ENCODE results near the gene IFRD2. TPM values are rescaled to one million over a fixed set of nuclear protein-coding genes. Genes with fewer than 3 reads are reported as not detected.
"Not testable (repeated sequence)": the region's sequence is repeated elsewhere in the genome, so short reads cannot be mapped to it uniquely, and the experiment has no call there.

Gene IFRD2
- total RNA-seq, 1 experiment from 2014 or later: 50.4 TPM

DNA sequence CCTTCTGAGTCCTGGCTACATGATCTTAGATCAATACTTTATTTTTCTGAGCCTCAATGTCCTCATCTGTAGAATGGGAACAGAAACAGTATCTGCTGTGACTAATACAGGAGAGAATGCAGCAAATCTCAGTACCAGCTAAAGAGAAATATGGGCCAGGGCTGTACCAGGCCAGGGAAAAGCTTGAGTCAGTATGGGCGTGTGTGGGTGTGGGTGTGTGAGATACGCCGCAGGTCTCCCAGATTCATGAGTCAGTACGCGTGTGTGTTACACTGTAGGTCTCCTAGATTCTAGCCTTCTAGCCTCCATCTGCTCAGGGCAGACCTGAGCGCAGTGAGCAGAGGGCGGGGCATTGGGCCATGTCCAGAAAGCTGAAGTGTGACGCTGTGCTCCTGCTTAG, 41.0 kb downstream of the IFRD2 start:
- DNase-seq (ENCODE audit: low read depth): no peak

DNA sequence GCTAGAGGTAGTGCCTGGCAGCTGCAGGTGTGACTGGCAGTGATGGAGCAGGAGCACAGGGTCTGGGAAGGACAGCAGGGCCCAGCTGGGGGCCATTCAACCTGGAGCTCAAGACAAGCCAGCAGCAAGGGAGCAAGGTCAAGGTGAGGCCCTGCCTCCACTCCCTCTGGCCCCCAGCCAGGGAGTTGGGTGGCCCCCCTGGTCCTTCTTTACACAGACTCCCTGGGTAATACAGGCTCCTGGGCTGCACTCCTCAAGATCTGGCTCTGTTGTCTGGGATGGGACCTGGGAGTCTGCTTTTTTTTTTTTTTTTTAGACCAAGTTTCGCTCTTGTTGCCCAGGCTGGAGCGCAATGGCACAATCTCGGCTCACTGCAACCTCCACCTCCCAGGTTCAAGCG, 41.7 kb downstream of the IFRD2 start:
- DNase-seq (ENCODE audit: low read depth): no peak

DNA sequence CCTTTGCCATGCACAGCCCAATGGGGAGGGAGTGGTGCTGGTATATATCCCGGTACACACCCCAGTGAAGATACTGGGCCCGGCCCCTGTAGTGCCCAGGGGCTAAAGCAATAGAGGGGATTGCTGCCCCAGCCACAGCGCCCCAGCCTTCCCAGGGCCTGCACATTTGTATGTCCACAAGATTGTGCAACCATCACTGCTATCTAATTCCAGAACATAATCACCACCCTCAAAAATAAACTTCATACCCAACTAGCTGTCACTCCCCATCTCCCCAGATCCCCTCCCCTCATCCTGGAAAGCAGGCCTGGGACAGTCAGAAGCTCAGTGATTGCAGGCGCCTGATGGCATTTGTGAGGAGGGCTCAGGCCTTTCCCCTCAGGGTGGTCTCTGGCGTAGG, 42.8 kb downstream of the IFRD2 start:
- DNase-seq (ENCODE audit: low read depth): no peak

DNA sequence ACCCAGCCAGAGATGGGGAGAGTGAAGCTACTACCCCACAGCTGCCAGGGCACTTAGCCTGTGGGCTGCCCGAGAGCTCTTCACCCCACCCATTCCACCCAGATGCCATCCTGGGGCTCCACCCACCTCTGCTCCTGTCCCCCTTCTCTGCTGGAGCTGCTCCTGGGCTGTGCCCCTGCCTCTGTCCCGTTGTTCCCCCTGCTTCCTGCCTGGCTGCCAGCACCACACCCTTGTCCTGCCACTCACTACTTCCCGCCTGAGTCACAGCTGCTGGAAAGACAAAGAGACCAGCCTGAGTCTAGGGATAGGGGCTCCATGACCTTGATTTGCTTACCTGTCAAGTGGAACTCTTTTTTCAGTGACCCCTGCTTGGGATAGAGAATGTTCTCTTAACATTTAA, 43.8 kb downstream of the IFRD2 start:
- no peak for DNase-seq (ENCODE audit: low read depth)

DNA sequence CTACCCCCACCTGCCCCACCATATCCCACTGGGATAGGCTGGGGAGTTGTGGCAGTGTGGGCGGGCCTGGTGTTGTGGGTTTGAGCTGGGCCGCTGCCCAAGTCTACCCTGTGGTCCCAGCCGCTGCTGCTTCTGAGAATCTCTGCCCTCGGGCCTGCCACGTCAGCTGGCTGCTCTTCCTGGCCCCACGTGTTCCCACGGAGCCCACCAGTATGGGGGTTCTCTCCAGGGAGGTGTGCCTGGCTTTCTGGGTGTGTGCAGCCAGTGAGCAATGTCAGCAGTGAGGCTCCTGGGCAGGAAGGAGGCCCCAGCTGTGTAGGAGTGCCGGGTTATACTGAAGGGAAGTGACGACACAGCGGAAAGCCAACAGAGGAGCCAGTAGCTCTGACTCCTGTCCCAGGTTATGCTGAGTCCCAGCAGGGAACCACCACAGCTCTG, 45.7 kb downstream of the IFRD2 start:
- peak; percentile 97 for DNase-seq (ENCODE audit: low read depth)

DNA sequence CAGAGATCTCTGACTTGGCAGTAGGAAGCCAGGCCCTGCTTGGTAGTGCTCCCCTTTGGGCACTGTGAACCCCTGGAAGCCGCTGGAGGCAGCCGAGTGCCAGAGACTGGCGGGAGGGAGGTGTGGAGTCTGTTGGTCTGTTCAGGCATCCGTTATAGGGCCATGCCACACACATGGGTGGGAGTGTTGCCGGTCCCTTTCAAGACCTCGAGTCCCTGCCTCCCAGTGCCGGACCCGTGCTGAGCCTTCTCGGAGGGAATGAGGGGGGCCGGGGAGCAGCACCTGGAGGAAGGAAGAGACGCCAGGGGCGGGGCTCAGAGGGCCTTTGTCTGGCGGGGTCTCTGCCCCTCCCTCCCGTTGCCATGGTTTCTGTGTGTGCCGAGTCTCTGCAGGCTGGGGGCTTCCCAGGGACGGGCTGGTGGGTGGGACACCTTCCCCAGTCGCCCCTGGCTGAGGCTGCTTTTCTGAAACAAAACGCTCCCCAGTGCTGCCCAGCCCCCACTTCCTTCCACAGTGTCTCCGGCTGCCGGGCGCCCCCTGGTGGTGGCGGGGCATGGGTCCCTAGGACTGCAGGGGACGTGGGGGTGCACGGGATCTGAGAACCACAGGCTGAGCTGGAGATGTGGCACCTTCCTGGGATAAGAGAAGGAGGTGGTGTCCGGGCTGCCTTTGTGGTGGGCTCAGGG, 46.3 kb downstream of the IFRD2 start:
- peak; percentile 66 for DNase-seq (ENCODE audit: low read depth)

DNA sequence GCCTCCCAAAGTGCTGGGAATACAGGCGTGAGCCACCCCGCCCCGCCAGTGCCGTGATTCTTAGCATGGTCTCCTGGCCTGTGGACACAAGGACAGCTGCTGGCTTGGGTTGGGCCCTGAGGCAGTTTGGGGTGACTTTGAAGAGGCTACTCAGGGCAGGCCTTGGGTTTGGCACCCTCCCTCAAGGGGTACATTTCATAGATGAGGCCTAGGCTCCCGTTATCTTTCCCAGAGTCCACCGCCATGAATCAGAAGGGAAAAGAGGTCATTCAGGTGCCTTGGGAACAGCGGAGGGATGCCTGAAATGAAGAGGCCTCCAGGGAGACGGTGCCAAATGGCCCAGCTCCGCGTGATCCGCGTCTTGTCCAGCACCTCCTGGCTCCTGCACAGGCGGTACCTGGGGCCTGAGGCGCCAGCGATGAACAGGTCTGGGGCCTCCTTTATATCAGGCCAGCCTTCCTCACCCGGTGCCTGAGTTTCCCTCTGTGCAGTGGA, 46.9 kb downstream of the IFRD2 start:
- peak; percentile 59 for DNase-seq (ENCODE audit: low read depth)

DNA sequence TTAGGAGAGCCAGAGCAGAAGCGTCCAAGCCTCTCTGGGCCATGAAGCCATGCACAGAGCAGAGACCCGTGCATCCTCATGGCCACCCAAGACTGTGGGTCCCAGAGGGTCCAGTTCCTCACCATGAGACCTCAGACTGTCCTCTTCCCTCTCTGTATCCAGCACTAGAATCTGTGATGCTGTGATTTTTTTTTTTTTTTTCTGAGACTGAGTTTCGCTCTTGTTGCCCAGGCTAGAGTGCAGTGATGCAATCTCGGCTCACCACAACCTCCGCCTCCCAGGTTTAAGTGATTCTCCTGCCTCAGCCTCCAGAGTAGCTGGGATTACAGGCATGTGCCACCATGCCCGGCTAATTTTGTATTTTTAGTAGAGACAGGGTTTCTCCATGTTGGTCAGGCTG, 47.4 kb downstream of the IFRD2 start:
- DNase-seq (ENCODE audit: low read depth): not testable (repeated sequence)

DNA sequence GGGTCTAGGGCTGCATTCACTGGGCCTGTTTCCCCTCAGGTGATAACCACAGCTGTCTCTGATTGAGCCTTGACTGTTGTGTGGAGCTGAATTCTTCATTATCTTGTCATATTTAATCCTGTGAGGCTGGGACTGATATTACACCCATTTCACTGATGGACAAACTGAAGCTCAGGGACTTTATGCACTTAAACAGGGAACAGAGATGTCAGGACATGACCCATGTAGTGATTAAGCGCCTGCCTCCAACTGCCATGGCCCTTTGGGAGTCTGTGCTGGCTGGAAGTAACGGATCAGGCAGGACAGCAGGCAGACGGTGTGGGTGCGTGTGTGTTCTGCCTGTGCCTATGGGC, 48.7 kb downstream of the IFRD2 start:
- DNase-seq (ENCODE audit: low read depth): no peak

DNA sequence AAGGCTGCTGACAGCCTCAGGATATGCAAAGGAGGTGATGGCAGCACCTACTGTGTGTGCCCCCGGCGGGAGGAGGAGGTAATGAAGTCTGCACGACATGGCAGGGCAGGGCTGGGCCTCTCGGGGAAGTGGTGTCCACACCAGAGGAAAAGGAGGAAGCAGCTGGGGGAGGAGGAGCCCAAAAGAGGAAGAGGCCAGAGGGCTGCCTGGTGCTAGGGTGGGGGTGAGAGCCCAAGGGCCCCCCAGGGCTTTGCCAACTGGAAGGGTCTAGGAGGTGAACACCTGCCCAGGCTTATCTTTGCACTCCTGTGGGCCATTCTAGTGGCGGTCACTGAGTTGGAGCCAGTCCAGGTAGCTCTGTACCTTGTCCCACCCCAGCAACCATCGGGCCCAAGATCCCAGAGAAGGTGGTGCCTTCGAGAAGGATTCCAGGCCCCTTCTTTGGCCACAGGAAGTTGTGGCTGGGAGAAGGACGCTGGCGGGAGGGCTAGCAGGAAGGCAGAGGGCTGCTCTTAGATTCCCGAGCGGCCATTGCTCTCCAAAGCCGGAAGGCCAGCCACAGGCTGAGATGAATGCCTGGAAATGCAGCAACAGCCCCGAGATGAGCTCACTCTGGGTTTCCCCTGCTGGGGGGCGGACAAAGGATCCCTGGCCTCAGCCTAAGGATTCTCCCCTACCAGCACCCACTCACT, 49.2 kb downstream of the IFRD2 start:
- peak; percentile 56 for DNase-seq (ENCODE audit: low read depth)

DNA sequence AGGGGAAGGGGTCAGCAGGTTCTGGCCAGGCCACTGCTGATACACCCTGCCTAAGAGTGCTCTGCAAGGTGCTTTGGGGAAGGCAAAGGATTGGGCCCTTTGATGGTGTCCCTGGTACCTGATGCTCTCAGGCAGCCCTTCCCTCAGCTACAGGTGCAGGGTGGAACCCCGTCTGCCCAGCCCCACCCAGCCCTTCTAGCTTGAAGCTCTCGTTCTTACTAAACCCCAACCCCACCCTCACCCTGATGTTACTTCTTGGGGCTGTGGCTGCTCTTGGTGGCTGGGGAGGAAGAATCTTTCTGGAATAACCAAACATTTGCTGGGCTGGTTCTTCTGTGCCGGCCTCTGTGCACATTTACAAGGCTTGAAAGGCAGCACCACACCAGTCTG, 49.9 kb downstream of the IFRD2 start:
- no peak for DNase-seq (ENCODE audit: low read depth)

DNA sequence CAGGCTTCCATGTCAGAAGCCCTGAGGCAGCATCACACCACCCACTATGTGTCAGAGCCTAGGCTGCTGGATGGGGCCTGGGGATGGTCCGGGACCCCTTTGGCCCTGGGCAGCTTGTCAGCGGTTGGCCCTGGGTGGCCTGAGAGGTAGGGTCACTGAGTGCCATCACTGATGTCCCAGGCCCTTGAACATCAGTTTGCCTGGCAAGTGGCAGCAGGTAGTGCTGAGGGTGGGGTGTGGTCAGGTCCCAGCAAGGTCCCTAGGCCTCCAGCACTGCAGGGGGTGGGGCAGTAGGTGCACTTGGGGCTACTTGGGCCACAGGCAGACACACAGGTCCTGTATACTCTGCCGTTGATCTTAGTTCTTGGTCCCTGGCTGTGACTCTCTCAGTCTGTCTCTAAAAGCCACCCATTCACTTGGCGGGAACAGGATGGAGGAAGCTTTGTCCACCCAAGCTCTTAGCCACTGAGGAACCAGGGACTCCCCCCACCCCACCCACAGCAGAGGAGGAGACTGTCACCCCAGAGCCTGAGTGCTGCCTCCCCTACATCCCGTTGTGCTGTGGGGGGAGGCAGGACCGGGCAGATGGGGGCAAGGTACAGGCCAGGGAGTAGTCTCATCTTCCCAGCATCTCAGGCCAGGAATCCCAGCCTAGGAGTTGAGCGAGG, 50.4 kb downstream of the IFRD2 start:
- DNase-seq (ENCODE audit: low read depth): no peak

DNA sequence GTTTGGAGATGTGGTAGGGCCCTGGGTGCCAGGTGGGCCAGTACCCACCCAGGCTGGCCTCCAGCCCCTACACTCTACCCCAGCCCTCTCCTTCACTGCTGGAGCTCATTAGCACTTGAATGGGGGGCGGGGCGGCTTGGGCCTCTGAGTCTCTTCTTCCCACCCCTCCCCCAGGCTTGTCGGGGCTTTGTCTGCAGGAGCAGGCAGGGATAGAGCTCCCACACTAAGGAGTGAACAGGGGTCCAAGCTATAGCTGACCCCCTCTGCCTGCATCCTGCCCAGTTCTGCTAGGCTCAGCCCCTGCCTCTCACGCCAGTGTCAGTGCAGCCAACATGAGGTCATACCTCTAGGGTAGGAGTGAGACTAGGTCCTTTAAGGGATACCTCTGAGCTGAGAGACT, 51.1 kb downstream of the IFRD2 start:
- DNase-seq (ENCODE audit: low read depth): no peak

DNA sequence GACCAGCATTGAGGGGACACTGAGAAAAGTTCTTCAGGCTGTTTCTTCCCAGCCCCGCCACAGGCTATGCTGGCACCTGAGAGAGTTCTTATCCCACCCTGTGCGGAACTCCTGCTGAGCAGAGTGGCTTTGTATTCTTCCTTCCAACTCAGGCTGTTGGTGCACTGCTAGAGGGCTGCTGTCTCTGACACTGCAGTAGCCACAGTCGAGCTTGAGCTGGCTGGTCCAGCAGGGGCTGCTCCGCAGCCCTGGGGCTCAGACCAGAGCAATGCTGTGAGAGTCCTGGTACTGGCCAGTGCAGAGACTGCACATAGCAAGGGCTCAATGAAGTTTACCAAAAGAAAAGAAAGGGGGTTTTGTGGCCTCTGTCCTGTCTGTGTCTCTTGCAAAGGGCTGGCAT, 52.6 kb downstream of the IFRD2 start:
- no peak for DNase-seq (ENCODE audit: low read depth)

DNA sequence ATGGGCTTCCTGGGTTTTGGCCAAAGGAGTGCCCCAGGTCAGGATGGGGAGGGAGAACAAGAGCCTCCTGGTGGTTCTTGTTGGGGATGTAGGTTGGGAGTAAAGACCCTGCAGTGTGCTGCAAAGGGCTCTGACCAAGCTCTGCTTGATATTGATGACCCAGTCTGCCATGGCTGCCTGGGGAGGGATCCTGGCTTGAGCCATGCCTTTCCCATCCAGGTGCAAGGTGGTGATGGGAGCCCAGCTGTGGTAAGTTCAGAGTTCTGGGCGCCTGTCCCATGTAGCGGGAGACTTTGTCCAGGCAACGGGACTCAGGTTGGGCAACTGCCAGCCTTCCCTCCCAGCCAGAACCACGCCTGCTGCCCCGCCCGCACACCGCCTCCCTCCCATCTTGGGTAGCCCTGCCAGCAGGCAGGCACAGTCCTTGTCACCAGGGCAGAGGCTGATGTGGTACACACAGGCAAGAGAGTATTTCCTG, 53.6 kb downstream of the IFRD2 start:
- peak; percentile 52 for DNase-seq (ENCODE audit: low read depth)

DNA sequence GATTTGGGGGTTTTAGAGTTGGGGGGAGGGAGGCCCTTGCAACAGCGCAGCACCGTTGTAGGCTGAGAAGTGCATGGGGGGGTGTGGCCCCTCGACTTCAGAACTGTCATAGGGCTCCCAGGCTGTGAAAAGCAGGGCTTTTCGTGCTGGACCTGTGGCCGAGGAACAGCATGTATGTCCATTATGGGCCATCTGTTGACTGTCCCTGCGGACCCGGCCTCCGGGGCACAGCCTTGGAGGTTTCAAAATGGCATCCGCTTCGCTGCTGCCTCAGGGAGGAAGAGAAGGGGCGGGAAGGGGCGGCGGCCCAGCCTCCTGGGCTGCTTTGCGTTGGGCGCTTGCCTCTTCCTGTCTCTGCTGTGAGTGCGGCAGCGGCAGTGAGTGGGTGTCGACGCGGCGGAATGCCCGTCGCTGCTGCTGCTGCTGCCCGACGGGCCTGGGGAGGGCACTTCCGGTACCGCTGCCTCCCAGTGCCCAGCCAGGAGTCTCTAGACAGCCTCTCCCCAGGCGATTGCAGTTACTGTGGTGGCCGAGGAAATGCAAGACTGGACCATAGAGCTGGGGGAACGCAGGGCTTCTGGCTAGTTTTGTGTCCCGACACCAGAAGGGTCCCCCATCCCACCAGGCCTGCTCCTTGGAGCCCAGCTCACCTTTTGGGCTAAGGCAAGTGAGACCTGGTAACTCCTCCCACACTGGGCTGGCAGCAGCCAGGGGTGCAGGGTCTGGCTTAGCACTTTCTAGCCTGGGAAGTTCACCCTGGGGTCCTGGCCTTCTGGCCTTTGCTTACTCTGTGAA, 54.3 kb downstream of the IFRD2 start:
- DNase-seq (ENCODE audit: low read depth): peak; percentile 86

Other genes with a start within 250 kb of the IFRD2 start
- 18.0 and 37.1 TPM in 2 replicates for gene RBM5, start 203.5 kb downstream of the IFRD2 start, total RNA-seq (2014; rRNA removed; shearing (Covaris generic))
- 3.7 and 6.6 TPM in 2 replicates for gene SEMA3F, start 137.1 kb downstream of the IFRD2 start, total RNA-seq (2014; rRNA removed; shearing (Covaris generic))
- gene GNAT1, start 100.8 kb downstream of the IFRD2 start, total RNA-seq (2014; rRNA removed; shearing (Covaris generic)): not detected in 2 replicates
- gene SLC38A3, start 87.2 kb downstream of the IFRD2 start, total RNA-seq (2014; rRNA removed; shearing (Covaris generic)): 0.89 and 0.96 TPM in 2 replicates
- gene GNAI2, start 56.2 kb downstream of the IFRD2 start, total RNA-seq (2014; rRNA removed; shearing (Covaris generic)): 232 and 259 TPM in 2 replicates
- gene SEMA3B, start 23.3 kb downstream of the IFRD2 start, total RNA-seq (2014; rRNA removed; shearing (Covaris generic)): 12.0 and 22.5 TPM in 2 replicates
- gene LSMEM2, start 13.3 kb downstream of the IFRD2 start, total RNA-seq (2014; rRNA removed; shearing (Covaris generic)): not detected in 2 replicates
- 1.6 and 3.0 TPM in 2 replicates for gene HYAL3, start 7.0 kb upstream of the IFRD2 start, total RNA-seq (2014; rRNA removed; shearing (Covaris generic))
- 6.9 and 8.9 TPM in 2 replicates for gene NAA80, start 7.0 kb upstream of the IFRD2 start, total RNA-seq (2014; rRNA removed; shearing (Covaris generic))
- not detected in 2 replicates for gene HYAL1, start 11.1 kb upstream of the IFRD2 start, total RNA-seq (2014; rRNA removed; shearing (Covaris generic))
- gene HYAL2, start 30.3 kb upstream of the IFRD2 start, total RNA-seq (2014; rRNA removed; shearing (Covaris generic)): 48.2 and 59.5 TPM in 2 replicates
- 23.7 and 25.4 TPM in 2 replicates for gene TUSC2, start 35.8 kb upstream of the IFRD2 start, total RNA-seq (2014; rRNA removed; shearing (Covaris generic))
- 12.7 and 16.1 TPM in 2 replicates for gene RASSF1, start 48.4 kb upstream of the IFRD2 start, total RNA-seq (2014; rRNA removed; shearing (Covaris generic))
- 0.37 and 3.2 TPM in 2 replicates for gene ZMYND10, start 53.3 kb upstream of the IFRD2 start, total RNA-seq (2014; rRNA removed; shearing (Covaris generic))
- gene NPRL2, start 58.3 kb upstream of the IFRD2 start, total RNA-seq (2014; rRNA removed; shearing (Covaris generic)): 15.6 and 27.9 TPM in 2 replicates
- gene CYB561D2, start 58.4 kb upstream of the IFRD2 start, total RNA-seq (2014; rRNA removed; shearing (Covaris generic)): 32.8 and 49.9 TPM in 2 replicates
- 28.0 and 38.2 TPM in 2 replicates for gene TMEM115, start 67.1 kb upstream of the IFRD2 start, total RNA-seq (2014; rRNA removed; shearing (Covaris generic))
- gene CACNA2D2, start 211.2 kb upstream of the IFRD2 start, total RNA-seq (2014; rRNA removed; shearing (Covaris generic)): not detected in 2 replicates

Data from M059J (cell line).